DOHH2 (cell line): ENCODE measurements around the gene LTC4S.

Experiments
- CTCF ChIP-seq: fragments of 200-600 bp; sonication (generic); IDR thresholded peaks from one replicate; pipeline ENCODE4 v1.5.1; 2014; ENCODE audit warnings: antibody characterized with exemption, mild to moderate bottlenecking, low read depth, low read length; ENCODE audit not compliant: poor library complexity, severe bottlenecking
- EZH2phosphoT487 ChIP-seq: fragments of 200-600 bp; sonication (generic); IDR thresholded peaks from 2 replicates; pipeline ENCODE4 v1.6.1; 2017; ENCODE audit warnings: borderline replicate concordance, mild to moderate bottlenecking, antibody characterized with exemption, low read length, moderate library complexity, mixed read lengths

GRCh38 chr5:179817890-179818745, 24.3 kb downstream of the LTC4S start:
- TF ChIP-seq CTCF (no peak), EZH2phosphoT487 (no peak)
